GM23248 (cell line): ENCODE results near the gene CREBL2.

Experiments used
- EZH2 ChIP-seq: fragments of 200-600 bp; sonication (generic); IDR thresholded peaks from 2 replicates; pipeline ENCODE4 v1.6.1; 2018; ENCODE audit warnings: antibody characterized with exemption, mild to moderate bottlenecking; ENCODE audit not compliant: insufficient read depth, poor library complexity, severe bottlenecking
- EZH2phosphoT487 ChIP-seq: fragments of 200-600 bp; sonication (generic); IDR thresholded peaks from 2 replicates; pipeline ENCODE4 v1.6.1; 2018; ENCODE audit warnings: antibody characterized with exemption, moderate library complexity, mild to moderate bottlenecking, low read depth; ENCODE audit not compliant: insufficient read depth

GRCh38 chr12:12682284-12682683 lies 70.6 kb downstream of the CREBL2 start:
- TF ChIP-seq EZH2 (no peak), EZH2phosphoT487 (no peak)
